Esophagus squamous epithelium (tissue), 5 donors: ENCODE data around the gene RECK. TPM values are rescaled to one million over a fixed set of nuclear protein-coding genes. Genes with fewer than 3 reads are reported as not detected.
"Not testable (repeated sequence)": the region's sequence is repeated elsewhere in the genome, so short reads cannot be mapped to it uniquely, and the experiment has no call there.

Experiments
- DNase-seq: peaks from one replicate; lab custom pipeline; 2025; lab: John Stamatoyannopoulos, UW
- H3K27ac ChIP-seq, 4 donors: fragments of 200-600 bp; sonication (generic); one replicate each; pipeline ENCODE4 v1.5.1; 2016 to 2019; ENCODE audit warnings: mild to moderate bottlenecking in 1 of 4
- H3K27me3 ChIP-seq, 4 donors: fragments of 200-600 bp; sonication (generic); 1 replicate in 3 of 4; 2 replicates in 1 of 4; pipeline versions ENCODE4 v1.5.1 to v1.6.0; 2017 to 2021; ENCODE audit warnings: antibody characterized with exemption in 1 of 4
- H3K36me3 ChIP-seq, 3 donors: fragments of 200-600 bp; sonication (generic); one replicate each; pipeline ENCODE4 v1.5.1; 2016 to 2019
- H3K4me1 ChIP-seq, 3 donors: fragments of 200-600 bp; sonication (generic); one replicate each; pipeline ENCODE4 v1.5.1; 2017 to 2019
- H3K4me3 ChIP-seq, 4 donors: fragments of 200-600 bp; sonication (generic); 1 replicate in 3 of 4; 2 replicates in 1 of 4; pipeline ENCODE4 v1.5.1; 2016 to 2019; ENCODE audit warnings: mild to moderate bottlenecking in 2 of 4, moderate library complexity in 1 of 4
- H3K9me3 ChIP-seq, 3 donors: fragments of 200-600 bp; sonication (generic); one replicate each; pipeline ENCODE4 v1.5.1; 2016 to 2019
- POLR2A ChIP-seq, 4 donors: fragments of 450-650 bp; IDR thresholded peaks; one replicate each; pipeline ENCODE4 v1.6.1; 2017; ENCODE audit warnings: antibody characterized with exemption in 4 of 4, mild to moderate bottlenecking in 4 of 4, moderate library complexity in 3 of 4
- WGBS, 2 donors: methylation state at CpG; one replicate each; pipeline ENCODE4 v1.1.5; 2018; 5-methylcytosine and 5-hydroxymethylcytosine counted together
- intact Hi-C: fragments of 100-400 bp; cut with DNase I; formaldehyde crosslinking; loops from one replicate; pipeline ENCODE4 v1.15.0; 2022
- total RNA-seq, 4 donors: library from RNA; depleted of rRNA; stranded (reverse); fragments of >200 nt; gene quantifications; one replicate each; pipeline ENCODE4 v1.1.0, GENCODE V29; 2016
- TF ChIP-seq, protein P1 (sequence below), 6 experiments: fragments of 450-650 bp in 4 of 6; fragments of 200-600 bp in 2 of 6; sonication (generic) in 2 of 6; IDR thresholded peaks; one replicate each; pipeline ENCODE4 v1.5.1; 2016 to 2019; ENCODE audit warnings: antibody characterized with exemption in 6 of 6, mild to moderate bottlenecking in 4 of 6, moderate library complexity in 4 of 6
- donor health status: DM: yes; HTN: yes; CAD: no.

RECK gene
- total RNA-seq, 4 donors from 2014 or later = 0.23 to 16.2 (median 1.9) TPM

DNA sequence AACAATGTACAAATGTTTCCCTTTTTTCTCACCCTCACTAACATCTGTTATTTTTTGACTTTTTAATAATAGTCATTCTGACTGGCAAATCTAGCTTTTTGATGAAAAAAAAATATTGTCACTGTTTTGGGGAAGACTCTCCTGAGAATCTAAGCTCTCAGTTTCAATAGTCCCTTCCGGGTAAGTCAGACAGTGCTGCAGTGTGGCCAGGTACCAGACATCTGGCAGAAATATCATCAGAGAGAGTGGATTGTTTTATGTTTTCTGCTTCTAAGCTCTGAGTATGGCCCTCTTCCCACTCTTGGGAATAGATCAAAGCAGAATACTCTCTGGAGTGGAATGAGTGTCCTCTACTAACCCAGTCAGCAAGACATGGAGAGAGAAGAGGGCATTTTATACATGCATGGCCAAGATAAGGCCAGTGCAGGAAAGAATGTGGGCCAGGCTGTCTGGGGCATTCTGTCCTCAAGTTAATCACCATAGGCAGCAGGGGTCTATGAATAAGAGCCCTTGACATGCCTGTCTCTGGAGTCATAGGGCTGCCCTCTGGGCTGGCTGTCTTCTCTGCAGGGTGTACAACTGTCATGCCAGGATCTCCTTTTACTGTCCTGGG lies 40.2 kb upstream of the RECK start:
- no peak overlapping the region for H3K27ac ChIP-seq
- 42 to 75% methylated on average over 1 of the region's 1 CpG for WGBS, 2 donors
- no peak overlapping the region for H3K4me3 ChIP-seq
- H3K9me3 ChIP-seq = peaks cover 0 to 11% (median 9%) of the 10 kb centered on the region in 3 donors
- peaks cover 0 to 8% (median 0%) of the 10 kb centered on the region in 3 donors for H3K4me1 ChIP-seq
- DNase-seq = no peak
- peaks cover 0 to 55% (median 0%) of the 10 kb centered on the region in 4 donors for H3K27me3 ChIP-seq
- intact Hi-C loops = no loop called here
- H3K36me3 ChIP-seq = no peaks in the 10 kb centered on the region
- TF ChIP-seq, protein P1, sequence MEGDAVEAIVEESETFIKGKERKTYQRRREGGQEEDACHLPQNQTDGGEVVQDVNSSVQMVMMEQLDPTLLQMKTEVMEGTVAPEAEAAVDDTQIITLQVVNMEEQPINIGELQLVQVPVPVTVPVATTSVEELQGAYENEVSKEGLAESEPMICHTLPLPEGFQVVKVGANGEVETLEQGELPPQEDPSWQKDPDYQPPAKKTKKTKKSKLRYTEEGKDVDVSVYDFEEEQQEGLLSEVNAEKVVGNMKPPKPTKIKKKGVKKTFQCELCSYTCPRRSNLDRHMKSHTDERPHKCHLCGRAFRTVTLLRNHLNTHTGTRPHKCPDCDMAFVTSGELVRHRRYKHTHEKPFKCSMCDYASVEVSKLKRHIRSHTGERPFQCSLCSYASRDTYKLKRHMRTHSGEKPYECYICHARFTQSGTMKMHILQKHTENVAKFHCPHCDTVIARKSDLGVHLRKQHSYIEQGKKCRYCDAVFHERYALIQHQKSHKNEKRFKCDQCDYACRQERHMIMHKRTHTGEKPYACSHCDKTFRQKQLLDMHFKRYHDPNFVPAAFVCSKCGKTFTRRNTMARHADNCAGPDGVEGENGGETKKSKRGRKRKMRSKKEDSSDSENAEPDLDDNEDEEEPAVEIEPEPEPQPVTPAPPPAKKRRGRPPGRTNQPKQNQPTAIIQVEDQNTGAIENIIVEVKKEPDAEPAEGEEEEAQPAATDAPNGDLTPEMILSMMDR (IDR thresholded peaks at IDR 0.05) = no peak
- TF ChIP-seq POLR2A (IDR thresholded peaks at IDR 0.05) = no peak

DNA sequence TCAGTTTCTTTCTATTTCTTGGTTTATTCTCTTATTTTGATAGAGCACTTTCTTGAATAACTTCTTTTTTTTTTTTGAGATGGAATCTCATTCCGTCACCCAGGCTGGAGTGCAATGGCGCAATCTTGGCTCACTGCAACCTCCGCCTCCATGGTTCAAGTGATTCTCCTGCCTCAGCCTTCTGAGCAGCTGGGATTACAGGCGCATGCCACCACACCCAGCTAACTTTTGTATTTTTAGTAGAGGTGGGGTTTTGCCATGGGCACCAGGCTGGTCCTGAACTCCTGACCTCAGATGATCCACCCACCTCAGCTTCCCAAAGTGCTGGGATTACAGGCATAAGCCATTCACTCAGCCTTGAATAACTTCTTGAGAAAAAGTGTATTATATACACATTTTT lies 39.7 kb upstream of the RECK start:
- peaks cover 0 to 52% (median 0%) of the 10 kb centered on the region in 4 donors for H3K27me3 ChIP-seq
- intact Hi-C loops, H3K36me3 ChIP-seq, H3K27ac ChIP-seq, DNase-seq, H3K4me1 ChIP-seq, H3K4me3 ChIP-seq: not testable (repeated sequence)
- peaks cover 0 to 11% (median 9%) of the 10 kb centered on the region in 3 donors for H3K9me3 ChIP-seq
- WGBS, 2 donors = 30 to 59% methylated on average over 4 of the region's 4 CpGs

DNA sequence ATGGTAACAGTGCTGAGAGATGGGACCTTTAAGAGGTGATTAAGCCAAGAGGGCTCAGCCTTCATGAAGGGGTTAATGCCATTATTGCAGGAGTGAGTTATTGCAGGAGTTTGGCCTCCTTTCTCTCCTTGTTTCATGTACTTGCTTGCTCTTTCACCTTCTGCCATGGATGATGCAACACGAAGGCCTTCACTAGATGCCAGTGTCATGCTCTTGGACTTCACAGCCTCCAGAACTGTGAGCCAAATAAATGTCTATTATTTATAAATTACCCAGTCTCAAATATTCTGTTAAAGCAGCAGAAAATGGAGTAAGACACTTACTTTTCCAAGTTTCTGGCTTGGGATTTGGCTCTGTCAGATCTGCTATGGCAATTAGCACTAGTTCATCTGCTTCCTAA lies 38.4 kb upstream of the RECK start:
- H3K36me3 ChIP-seq = no peaks in the 10 kb centered on the region
- no peak for TF ChIP-seq POLR2A (IDR thresholded peaks at IDR 0.05)
- TF ChIP-seq, protein P1 (IDR thresholded peaks at IDR 0.05) = no peak
- H3K27ac ChIP-seq = no peak overlapping the region
- peaks cover 0 to 8% (median 0%) of the 10 kb centered on the region in 3 donors for H3K4me1 ChIP-seq
- H3K27me3 ChIP-seq = peaks cover 0 to 56% (median 0%) of the 10 kb centered on the region in 4 donors
- H3K9me3 ChIP-seq = peaks cover 0 to 11% (median 9%) of the 10 kb centered on the region in 3 donors
- intact Hi-C loops = no loop called here
- H3K4me3 ChIP-seq = no peak overlapping the region
- DNase-seq = no peak
- WGBS, 2 donors = 38 to 50% methylated on average over 1 of the region's 1 CpG

DNA sequence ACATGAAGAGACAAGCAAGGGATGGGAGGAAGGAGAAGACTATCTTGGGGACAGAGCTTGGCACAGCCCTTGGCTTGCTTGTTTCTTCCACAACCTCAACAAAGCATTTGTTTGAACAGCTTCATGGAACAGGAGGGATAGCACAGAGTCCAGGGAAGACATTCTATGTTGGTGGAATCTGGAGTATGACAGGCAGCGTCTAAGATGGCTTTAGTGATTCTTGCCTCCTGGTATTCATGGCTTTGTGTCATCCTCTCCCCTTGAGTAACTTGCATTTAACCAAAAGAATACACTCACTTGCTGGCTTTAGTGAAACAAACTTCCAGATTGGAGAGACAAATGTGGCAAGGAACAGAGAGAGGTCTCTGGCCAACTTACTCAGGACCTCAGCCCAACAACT lies 30.8 kb upstream of the RECK start:
- TF ChIP-seq, protein P1 (IDR thresholded peaks at IDR 0.05) = no peak
- no peak for TF ChIP-seq POLR2A (IDR thresholded peaks at IDR 0.05)
- no peak overlapping the region for H3K4me3 ChIP-seq
- peaks cover 0 to 6% (median 0%) of the 10 kb centered on the region in 3 donors for H3K4me1 ChIP-seq
- H3K27me3 ChIP-seq = peaks cover 0 to 64% (median 0%) of the 10 kb centered on the region in 4 donors
- no peak for DNase-seq
- intact Hi-C loops = no loop called here
- WGBS, 2 donors = 60 to 86% methylated on average over 1 of the region's 1 CpG
- H3K27ac ChIP-seq = no peak overlapping the region
- no peaks in the 10 kb centered on the region for H3K36me3 ChIP-seq
- peaks cover 0 to 13% (median 7%) of the 10 kb centered on the region in 3 donors for H3K9me3 ChIP-seq

DNA sequence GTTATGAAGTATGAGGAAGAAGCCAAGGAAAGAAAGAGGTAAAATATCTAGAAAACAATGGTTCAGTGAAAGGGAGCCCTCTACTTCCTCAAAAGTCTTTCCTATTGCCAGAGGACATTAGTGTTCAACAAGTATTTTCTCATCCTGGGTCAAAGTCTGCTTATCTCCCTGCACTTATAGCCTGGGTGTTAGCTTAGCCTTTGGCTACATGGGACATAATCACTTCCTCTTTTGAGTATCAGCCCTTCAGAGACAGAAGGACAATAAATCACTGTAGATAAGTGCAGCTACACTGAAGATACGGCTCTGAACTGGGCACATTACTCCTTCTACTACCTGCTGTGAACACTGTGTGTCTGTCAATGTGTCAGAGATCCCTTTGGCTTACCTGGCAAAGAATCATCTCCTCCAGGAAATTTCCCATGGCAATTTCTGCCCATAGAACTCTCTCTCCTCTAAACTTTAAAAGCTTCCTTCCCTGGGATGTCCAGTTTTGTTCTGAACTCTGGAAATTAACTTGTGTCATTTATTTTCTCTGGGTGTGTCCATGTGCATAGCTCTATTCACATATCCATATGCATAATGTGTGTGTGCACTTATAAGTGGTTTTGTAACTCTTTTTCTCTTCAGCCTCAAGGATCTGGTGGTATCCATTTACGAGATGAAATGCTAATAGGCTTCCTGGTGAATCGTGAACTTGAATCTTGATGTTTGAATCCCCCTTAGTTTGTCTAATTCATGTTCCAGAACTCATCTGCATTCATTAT lies 30.0 kb upstream of the RECK start:
- Histone ChIP-seq H3K27me3 (peaks cover 0 to 64% (median 0%) of the 10 kb centered on the region in 4 donors), H3K4me3 (no peak overlapping the region), H3K27ac (no peak overlapping the region), H3K9me3 (peaks cover 0 to 13% (median 7%) of the 10 kb centered on the region in 3 donors), H3K4me1 (peaks cover 0 to 6% (median 0%) of the 10 kb centered on the region in 3 donors), H3K36me3 (no peaks in the 10 kb centered on the region)
- 63 to 64% methylated on average over 3 of the region's 3 CpGs for WGBS, 2 donors
- DNase-seq = no peak
- no peak for TF ChIP-seq POLR2A (IDR thresholded peaks at IDR 0.05)
- TF ChIP-seq, protein P1 (IDR thresholded peaks at IDR 0.05) = no peak
- intact Hi-C loops = no loop called here
